Activated T-cell treated with anti-CD3 and anti-CD28 coated beads for 1 hour (primary cell): ENCODE data around the gene ELOA.
A peak's percentile ranks its signal among the peaks of the same experiment; 100 is the strongest.
"Not testable (repeated sequence)": the region's sequence is repeated elsewhere in the genome, so short reads cannot be mapped to it uniquely, and the experiment has no call there.

Experiments used
- DNase-seq: peaks from one replicate; pipeline ENCODE4 v3.0.0-alpha.2; 2020; ENCODE audit warnings: low read depth

Gene ELOA

DNA sequence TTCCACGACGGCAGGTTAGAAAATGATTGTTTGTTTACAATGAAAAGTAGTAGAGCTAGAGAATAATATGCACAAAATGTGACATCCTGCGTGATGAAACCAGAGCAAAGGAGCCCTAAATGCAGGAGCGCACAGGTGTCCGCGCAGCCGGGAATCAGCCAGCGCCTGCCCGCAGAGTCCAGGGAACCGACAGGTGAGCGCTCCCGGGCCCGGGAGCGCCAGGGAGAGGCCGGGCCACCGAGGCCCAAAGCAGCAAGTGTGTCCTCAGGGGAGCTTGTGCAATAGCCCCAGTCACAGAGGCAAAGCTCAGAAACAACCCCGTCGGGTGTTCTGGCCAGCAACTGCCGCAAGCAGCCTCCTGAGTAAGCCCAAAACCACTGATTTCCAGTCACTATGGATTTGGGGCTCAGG is 58.1 kb downstream of the ELOA start:
- DNase-seq = no peak

DNA sequence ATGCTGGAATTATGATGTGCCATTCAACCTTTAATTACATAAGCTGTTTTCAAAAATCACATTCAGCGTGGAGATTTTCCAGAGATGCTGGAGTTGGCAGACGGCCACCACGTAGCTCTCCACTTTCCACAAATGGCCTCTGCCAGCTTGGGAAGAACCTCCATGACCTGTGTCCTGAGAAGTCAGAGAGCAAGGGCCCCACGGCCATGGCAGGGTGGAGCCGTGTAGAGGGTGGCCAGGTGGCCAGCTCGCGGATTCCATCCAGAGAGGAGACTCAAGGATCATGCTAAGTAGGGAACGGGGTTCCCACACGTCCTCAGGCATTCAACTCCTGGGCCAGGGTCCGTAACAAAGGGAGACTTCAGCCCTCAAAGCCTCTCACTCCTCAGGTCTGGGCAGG is 58.6 kb downstream of the ELOA start:
- DNase-seq = no peak

DNA sequence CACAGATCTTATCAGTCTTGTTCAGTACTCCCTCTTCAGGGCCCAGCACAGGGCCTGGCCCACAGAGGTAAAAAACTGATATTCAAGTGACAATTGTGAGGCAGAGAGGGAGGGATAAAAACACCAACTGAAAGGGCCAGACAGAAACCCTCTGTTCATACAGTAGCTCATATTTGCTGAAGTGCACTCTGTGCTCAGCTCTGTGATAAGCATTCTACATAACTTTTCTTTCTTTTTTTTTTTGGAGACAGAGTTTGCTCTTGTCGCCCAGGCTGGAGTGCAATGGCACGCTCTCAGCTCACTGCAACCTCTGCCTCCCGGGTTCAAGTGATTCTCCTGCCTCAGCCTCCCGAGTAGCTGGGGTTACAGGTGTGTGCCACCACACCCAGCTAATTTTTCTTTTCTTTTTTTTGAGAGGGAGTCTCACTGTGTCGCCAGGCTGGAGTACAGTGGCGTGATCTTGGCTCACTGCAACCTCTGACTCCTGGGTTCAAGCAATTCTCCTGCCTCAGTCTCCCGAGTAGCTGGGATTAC is 59.6 kb downstream of the ELOA start:
- DNase-seq = not testable (repeated sequence)

DNA sequence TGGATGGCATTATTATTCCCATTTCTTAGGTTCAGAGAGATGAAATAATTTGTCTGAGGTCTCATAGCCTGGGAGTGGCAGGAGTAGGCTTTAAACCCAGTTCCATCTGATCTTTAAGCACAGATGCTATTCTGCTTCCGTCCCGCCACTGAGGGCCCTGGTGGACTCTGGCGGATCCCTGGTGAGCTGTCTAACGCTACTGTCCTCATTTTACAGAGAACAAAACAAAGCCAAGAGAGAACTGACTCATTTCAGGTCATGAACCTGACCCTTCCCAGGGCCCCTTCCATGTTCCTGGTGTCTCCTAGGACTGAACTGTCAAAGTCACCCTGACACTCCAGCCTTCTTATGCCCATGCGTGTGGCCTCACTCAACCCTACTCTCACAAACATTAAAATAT is 60.4 kb downstream of the ELOA start:
- no peak for DNase-seq

DNA sequence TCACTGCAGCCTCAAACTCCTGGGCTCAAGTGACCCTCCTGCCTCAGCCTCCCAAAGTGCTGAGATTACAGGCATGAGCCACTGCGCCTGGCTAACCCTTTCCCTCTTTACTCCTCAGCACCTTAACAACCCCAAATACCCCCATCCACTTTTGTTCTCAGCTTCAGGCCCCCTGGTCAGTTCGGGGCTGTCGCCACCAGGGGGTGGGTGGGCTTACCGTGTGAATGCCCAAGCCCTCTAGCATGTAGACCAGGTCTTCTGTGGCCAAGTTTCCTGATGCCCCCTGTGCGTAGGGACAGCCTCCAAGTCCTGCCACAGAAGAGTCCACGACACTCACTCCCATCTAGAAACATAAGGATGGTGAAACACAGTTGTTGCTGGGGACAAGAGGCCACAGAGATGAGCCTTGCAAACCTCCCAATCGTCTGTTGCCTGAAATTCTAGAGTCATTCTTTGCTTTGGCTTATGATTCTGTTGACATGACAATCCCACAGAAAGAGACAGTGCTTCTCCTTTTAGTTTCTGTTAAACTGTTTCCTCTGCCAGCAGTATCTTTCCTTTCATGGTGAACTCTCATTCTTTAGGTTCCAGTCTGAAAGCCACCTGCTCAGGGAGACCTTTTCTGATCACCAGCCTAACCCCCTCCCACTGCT is 61.0 kb downstream of the ELOA start:
- no peak for DNase-seq

DNA sequence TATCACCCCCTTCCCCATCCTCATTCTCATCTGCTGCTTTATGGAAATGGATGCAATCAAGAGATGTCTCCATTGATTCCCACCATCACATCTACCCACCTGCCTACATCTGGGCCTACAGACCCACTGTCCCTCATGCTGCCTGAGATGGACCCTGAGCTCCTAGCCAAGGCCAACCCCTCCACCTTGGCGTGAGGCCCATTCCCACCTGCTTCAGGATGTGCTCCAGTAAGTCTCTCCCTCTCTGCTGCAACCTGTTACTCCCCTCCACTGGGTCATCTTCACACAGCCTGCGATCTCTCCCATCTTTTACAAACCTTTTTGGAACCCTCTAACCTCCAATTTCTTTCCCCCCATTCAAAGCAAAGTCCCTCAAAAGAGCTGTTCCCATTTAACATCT is 61.8 kb downstream of the ELOA start:
- DNase-seq = no peak

DNA sequence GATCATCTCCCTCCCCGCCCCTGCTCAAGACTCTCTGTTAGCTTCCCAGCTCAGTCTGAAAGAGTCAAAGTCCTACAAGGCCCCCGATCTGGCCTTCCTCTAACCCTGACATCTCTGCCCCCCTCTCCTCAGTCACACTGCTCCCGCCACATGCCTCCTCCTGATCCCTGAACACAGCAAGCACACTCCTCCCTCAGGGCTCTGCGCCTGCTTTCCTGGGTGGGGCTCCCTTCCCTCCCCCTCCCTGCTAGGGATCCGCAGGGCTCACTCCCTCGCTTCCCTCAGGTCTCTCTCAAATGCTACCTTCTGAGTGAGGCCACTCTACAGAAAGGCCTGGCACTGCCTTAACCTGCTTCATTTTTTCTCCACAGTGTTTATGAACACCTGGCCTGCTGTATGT is 63.0 kb downstream of the ELOA start:
- DNase-seq = no peak

DNA sequence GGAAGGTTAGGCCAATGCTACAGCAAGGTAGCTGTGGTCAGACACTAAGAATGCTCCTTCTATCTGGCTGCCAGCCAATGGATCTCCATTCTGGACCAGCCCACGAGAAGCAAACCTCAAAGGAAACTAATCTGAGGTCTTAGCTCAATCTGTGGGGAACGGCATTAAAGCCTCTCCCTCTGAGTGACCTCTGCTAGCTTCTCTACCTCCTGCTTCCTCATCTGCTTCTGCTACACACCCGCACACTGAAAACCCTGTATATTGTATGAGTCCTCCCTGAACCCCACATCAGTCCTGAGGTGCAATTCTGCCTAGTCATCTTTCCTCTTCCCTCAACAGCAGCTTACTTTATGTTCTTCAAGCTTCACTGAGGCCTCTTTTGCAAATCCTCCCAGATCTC is 64.2 kb downstream of the ELOA start:
- DNase-seq = no peak

DNA sequence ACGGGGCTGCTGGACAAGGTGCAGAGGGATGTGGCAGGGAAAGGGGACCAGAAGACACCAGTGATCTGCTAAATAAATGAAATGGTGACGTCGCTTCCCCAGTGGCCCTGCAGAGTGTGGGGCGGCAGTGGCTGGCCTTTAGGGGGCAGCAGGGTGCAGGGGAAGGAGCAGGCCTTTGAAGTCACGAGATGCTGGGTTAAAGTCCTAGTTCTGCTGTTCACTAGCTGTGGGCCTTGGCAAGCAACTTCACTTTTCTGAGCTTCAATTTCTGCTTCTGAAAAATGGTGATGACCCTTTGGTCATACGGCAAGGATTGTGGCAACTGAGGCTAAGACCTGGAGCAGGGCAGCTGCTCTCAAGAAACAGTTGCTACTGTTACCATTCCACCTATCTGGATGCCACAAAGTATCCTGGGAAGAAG is 66.5 kb downstream of the ELOA start:
- DNase-seq = peak; percentile 76

DNA sequence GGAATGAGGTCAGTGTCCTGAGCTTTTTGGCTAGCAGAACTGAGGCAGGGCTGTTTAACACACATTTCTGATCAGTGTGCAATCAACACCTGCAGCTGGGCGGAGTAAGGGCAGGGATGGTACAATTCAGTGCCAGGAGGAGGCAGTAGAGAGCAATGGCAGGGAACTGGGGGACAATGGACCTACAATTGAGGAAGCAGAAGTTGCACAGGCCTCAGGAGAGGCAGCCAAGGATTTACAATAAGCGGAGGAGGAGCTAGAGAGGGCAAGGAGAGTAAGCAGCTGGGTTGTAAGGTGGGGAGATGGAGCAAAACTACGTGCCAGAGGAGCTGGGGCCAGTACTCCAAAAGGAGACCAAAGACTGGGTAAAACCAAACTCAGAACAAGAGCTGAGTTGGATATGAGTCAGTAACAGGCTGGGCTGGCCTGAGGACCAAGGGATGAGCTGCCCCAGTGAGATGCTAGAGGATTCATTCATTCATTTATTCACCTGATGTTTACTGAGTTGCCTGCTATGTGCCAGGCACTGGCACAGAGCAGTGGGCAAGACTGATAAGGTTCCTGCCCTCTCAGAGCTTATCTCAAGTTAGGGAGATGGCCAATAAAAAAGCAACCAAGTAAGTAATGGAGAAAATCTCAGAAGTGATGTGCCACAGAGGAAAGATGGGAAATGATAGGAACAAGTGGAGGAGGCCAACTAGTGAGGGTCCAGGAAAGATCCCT is 67.7 kb downstream of the ELOA start:
- DNase-seq = no peak
